ENCODE data around the gene NFASC. TPM values are rescaled to one million over a fixed set of nuclear protein-coding genes. Genes with fewer than 3 reads are reported as not detected.

NFASC gene
- total RNA-seq, 1 donor from 2014 or later, result 11.6 TPM

DNA sequence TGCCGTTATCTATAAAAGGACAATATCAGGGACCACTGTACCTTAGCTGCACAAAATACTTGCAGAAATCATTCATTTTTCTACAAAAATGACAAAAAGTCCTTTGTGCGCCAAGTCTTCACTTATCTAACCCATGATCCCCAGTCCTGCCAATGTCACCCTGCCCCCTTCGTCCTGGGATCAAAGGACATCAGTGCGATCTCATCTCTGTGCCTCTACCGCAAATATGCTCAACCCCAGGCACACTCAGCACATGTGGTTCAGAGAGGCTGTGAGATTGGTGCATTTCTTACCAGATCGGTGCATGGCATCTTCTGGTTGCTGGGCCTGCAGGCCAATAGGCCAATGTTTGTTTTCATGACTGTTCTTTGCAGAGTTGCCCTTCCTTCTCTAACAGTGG lies 72.8 kb downstream of the NFASC start:
- ATAC-seq, result no peak
- DNase-seq, result no peak
- intact Hi-C loops (cut with micrococcal nuclease), result no loop called here

DNA sequence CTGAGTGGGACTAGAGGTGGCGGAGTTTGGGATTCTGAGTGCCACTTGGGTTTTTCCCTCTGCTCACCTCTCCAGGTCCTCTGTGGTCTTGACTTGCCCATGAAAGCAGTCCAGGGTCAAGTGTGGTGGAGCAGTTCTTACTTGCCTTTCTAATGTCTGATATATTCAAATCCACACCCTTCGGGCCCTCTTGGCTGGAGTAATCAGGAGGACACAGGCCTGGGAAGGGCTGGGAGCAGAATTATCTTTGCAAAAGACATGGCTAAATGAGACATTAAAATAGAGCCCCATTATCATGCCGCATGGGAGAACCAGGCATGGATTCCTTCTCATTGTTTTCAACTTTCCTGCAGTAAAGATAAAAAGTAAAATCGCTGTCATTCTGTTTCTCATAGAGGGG lies 74.0 kb downstream of the NFASC start:
- intact Hi-C loops (cut with micrococcal nuclease), result no loop called here
- ATAC-seq, result no peak
- no peak for DNase-seq

DNA sequence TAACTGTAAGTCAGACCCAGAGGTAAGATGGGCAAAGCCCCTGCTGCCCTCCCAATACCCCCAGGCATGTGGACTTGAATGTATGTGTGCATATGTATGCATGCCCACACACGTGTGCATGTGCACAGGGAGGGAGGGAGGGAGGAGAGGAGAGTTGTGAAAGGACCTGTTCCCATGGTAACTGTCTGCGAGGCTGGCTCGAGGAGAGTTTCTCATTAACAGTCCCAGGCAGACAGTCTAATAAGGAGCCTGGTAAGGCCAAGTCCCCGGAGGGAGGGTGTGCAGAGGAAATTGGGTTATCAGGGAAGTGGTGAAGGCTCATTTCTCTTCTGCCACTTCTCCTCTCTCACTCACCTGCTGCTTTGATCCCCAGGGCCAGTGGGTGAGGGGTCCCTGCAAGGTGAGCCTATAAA lies 74.9 kb downstream of the NFASC start:
- intact Hi-C loops (cut with micrococcal nuclease), result no loop called here
- ATAC-seq, result no peak

DNA sequence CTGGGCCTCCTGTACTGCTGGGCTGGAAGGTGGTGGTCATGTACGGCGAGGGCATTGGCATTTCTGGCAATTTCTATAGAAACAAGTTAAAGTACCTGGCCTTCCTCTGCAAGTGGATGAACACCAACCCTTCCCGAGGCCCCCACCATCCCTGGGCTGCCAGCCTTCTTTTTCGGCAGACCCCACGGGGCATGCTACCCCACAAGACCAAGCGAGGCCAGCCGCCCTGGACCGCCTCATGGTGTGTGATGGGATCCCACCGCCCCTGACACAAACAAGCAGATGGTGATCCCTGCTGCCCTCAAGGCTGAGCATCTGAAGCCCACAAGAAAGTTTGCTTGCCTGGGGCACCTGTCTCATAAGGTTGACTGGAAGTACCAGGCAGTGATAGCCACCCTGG lies 76.0 kb downstream of the NFASC start:
- ATAC-seq (no peak), DNase-seq (no peak)
- intact Hi-C loops (cut with micrococcal nuclease), result no loop called here

More for the DNA sequence above, 74.9 kb downstream of the NFASC start:
- DNase-seq, result no peak

DNA sequence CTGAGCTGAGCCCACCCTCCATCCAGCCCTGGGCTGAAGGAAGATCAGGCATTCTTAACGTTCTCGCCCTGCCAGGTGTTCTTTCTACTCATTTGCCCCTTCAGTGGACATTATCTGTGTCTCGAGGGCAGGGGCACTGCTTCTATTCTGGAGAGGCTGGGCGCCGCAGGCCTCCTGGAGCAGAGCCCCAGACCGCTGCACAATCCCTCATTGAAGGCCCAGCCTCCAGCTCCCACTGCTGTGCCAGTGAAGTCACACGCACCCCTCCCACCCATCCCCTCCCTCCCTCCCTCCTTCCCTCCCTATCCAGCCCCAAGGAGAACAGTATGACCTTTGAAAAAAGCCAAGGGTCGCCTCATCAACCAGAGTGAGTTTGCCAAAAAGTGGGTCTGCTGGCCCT lies 76.7 kb downstream of the NFASC start:
- ATAC-seq, result no peak
- intact Hi-C loops (cut with micrococcal nuclease), result no loop called here
- DNase-seq, result no peak

DNA sequence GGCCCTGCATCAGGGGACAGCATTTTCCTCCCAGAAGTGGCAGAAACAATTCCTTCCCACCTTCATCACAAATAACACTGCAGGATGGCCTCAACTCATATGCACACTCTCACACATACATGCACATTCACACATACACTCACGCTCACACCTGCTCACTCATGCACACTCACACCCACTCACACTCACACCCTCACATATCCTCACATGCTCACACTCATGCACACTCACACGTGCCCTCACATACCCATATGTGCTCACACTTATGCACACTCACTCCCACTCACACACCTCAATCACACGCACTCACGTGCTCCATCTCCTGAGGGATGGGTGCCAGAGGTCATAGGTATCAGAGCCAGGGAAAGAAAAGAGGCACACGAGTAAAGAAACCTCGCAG lies 77.1 kb downstream of the NFASC start:
- intact Hi-C loops (cut with micrococcal nuclease), result no loop called here
- DNase-seq (no peak), ATAC-seq (no peak)

DNA sequence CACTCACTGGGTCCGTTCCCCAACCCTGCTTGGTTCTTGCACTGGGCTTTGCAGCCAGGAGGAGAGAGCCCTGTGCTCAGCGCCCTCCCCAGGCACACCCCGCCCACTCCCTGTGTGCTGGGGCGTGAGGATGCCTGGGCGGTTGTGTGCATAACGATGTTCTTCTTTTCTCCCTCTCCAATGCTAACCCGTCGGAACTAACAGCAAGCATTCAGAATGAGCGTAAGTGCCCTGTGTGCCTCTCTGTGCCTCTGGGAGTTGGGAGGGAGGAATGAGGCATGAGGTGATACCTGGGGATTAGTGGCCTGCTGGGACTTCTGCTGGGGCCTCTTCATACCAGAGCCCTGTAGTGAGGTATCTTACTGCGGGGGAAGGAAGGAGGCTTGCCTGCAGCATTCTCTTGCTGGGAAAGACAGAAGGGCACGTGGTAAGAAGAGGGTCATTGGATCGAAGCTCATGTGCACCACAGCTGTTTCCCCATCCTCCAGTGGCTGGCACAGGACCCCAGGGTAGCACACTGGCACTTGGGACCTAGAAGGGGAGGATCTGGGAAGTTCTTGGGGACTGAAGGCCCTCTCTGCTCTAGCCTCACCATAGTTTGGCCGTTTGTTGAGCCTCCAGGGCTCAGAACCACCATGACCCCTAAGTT lies 79.8 kb downstream of the NFASC start:
- intact Hi-C loops (cut with micrococcal nuclease), result no loop called here
- no peak for DNase-seq
- no peak for ATAC-seq

DNA sequence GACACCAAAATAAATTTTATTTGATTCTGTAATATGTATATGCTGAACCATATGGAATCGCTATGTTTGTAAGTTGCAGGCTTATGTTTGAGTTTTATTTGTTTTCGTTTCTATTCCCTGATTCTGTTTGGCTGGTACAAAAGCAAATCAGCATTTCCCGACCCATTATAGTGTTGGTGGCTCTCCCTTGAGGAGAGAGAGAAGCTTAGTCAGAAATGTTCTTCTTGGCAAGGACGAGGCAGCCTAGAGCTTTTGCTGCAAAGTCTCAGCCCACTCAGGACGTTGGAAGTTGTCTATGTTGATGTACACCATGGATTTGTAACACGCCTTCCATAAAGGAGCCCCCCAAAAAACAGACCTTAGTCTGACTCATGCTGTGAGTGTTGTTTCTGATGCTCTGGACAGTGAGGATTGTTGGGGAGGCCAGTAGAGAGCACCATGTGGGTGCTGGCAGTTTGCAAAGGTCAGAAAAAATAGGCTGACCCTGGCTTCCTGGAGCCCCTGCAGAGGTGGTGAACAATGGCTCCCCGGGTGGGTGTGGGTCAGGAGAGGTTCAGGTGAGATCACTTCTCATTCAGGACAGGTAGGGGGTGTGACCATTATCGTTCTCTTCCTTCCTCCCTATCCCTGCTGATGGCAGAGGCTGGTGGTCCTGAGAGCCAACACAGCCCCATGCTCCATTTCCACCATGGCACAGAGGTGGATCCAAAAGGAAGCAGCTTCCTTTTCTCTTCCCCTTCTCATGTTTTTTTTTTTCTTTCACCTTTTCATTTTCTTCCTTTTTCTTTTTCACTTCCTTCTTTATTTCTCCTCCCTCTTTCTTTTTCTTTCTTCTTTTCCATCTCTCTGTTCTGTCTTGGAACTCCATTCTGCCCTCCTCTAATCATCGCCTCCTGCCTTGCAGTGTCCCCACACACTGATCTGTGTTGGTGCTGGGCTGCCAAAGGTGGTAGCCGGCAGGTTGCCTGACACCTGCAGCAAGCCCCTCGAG lies 88.0 kb downstream of the NFASC start:
- ATAC-seq (peak; percentile 19), DNase-seq (no peak)
- intact Hi-C loops (cut with micrococcal nuclease), result no loop called here

DNA sequence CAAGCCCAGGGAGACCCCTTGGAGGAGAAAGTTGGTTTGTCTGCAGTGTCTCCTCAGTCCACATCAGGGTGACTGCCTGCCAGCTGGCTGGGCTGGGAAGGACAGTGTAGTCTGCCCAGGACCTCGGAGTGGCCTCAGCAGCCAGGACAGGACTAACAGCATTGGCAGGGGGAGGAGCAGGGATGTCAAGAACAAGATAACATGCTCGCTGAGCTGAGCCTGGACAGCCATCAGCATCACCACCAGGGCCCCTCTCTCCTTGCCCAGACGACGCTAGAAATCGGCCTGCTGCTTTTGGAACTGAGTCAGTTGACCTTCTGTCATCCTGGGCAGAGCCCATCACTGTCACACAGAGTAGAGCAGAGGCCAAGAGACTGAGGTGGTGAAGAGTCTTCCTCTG lies 88.7 kb downstream of the NFASC start:
- intact Hi-C loops (cut with micrococcal nuclease), result no loop called here
- ATAC-seq (peak; percentile 94), DNase-seq (peak; percentile 84)

DNA sequence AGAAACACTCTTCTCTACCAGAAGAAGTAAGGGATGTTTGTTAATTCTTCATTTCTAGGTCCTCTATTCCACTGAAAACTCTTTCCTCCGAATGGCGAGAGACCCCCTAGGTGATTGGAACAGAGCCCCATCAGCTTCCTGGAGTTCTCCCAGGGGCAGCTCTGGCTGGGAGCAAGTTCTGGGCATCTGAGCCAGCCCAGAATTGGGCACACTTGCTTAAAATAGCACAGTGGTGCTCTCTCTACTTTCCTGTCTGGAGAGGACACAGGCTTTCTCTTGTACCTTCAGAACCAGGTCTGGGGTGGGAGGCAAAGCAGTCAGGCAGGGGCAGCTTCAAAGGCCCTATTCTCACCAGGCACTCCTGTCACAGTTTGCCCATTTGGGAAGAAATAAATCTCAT lies 89.2 kb downstream of the NFASC start:
- ATAC-seq (peak; percentile 79), DNase-seq (no peak)
- intact Hi-C loops (cut with micrococcal nuclease), result no loop called here

DNA sequence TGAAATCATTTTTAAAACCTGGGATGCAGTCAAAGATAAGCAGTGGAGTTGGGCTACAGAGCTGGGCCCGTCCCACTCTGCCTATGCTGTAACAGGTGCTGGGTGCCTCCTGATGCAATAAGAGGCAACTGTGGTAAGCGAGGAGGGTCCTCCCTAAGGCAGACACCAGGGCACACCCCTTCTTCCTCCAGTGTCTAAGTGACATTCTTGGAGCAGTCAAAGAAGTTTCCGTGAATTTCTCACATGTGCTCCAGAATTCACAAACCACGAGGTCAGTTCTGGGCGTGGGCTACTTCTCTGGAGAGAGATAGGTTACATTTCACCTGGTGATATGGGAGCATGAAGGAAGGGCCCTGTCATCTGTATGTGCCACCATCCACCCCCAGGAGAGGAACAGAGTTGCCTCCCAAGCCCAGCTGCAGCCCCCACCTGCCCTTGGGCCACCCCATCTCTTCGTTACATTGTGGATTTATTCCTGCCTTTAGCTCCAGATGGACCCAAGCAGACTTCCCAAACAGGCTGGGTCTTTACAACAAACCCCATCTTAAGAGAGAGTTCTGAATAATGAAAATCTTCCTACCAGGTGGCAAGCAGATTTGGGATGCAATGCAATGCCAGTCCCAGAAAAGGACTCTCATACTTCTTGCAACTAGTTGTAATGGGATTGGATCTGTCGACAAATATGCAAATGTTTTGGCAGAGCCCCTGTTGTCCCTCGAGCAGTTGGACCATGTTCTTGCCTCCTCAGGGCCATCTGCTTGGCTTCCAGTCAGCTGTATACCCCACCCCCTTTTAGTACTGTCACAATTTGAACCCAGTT lies 89.9 kb downstream of the NFASC start:
- ATAC-seq (no peak), DNase-seq (no peak)
- intact Hi-C loops (cut with micrococcal nuclease), result no loop called here

DNA sequence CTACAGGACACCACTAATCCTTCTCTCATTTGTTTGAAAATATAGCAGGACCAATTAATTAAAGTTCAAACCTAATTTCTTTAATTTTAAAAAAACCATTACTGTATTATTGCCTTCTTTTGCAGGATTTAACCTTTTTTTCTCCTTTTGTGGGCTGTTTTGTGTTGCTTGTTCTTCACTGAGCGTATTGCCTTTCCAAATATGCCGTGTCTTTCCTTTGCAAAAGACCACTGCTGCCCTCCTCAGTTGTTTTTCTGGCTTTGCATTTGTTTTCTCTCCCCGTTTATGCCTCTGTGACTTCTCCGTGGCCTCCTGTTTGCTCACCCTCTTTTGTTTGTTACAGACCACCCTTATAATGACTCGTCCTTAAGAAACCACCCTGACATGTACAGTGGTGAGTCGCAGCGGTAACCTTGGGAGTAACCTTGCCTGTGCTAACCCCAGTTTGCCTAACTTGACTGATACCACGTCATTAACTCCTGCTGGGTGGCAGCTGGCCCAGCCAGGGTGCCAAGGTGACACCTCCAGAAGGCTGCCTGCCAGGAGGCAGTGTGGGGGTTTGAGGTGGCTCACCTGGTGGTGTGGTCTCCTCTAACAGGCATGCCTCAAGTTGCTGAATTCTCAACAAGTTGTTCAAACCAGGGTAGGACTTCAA lies 91.2 kb downstream of the NFASC start:
- intact Hi-C loops (cut with micrococcal nuclease), result no loop called here

DNA sequence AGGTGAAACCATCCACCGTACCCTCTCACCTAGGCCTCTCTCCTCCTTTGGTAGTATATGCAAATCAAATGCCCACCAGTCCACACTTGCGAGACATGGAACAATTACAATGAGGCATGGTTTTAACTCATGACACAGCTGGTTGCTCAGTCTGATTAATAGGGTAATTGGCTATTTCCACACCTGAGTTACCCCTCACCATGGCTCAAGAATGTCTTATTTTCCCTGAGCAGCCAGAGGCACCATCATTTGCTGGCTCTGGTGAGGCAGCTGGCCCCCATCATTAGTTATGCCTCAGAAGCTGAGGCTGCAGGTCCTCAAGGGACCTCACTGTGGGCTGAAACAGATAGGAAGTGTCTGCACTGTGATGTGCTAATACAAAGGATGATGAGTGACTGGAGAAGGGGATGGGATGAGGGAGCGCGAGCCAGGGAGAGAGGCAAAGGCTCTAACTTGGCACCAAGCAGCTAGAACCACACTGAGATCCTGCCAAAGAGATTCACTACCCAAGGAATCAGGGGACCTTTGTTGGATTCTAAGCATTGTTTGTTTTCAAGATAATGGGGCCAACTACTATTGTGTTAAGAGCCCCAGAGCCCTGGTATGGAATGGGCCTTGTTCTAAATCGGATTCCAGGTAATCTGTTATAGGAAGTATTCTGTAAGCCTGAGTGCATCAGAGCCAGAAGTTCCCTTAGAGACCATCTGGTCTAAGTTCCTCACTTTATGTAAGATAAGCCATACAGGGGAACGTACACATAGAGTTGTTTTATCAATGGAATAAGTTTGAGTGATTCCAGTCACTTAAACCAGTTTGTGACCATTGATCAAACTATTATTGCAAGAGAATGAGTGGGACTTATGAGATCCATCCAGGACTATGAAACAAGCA lies 92.3 kb downstream of the NFASC start:
- no peak for DNase-seq
- intact Hi-C loops (cut with micrococcal nuclease), result no loop called here
- no peak for ATAC-seq

More for the DNA sequence above, 91.2 kb downstream of the NFASC start:
- ATAC-seq (peak; percentile 23), DNase-seq (peak; percentile 57)

DNA sequence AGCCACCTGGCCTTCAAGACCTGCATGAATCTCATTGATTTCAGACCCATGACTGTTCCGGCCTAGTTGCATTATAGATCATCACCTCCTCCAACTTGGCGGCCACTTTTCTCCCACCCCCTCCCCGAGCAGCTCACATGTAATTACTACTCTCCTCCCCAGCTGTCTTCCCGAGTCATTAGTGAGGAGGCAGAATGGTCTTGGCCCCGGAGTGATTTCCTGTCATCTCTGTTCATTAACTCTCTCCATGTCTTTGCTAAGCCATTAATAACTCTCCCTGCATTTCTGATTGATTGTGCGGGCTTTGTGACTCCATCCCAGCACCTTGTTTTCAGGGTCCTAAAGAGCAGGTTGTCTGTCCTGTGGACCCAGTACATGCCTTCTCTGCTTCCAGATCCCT lies 96.8 kb downstream of the NFASC start:
- no peak for ATAC-seq
- intact Hi-C loops (cut with micrococcal nuclease), result no loop called here
- no peak for DNase-seq

DNA sequence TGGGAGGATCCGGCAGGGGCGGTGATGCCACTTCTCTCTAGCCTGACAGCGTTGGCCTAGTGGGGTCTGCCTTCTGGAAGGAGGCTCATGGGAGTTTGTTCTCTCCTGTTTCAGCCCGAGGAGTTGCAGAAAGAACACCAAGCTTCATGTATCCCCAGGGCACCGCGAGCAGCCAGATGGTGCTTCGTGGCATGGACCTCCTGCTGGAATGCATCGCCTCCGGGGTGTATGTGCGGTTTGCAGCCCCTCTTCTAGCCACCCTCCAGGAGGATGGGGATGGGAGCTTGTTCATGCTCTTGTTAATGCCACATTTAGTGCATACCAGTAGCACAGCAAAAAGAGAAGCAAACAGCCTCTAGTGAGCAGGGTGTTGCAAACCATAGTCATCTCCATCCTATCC lies 97.5 kb downstream of the NFASC start:
- no peak for DNase-seq
- intact Hi-C loops (cut with micrococcal nuclease), result no loop called here
- no peak for ATAC-seq

DNA sequence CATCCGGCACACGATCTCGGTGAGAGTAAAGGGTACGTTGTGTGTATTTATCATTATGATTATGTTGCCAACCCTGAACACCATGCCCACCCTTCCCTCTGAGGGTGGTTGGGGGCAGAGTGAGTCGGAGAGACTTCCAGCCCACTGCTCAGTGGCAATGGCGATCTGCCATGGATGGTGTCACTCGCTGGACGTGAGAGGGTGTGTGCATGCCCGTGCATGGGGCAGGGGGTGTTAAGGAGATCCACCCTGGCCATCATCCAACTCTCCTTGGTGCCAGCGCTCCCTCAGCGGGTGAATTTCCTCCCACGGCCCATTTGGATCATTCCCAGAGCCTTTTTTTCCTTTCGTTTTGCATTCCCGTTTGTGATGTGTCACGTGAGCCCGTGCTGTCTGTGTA lies 98.3 kb downstream of the NFASC start:
- ATAC-seq, result no peak
- intact Hi-C loops (cut with micrococcal nuclease), result no loop called here
- no peak for DNase-seq

DNA sequence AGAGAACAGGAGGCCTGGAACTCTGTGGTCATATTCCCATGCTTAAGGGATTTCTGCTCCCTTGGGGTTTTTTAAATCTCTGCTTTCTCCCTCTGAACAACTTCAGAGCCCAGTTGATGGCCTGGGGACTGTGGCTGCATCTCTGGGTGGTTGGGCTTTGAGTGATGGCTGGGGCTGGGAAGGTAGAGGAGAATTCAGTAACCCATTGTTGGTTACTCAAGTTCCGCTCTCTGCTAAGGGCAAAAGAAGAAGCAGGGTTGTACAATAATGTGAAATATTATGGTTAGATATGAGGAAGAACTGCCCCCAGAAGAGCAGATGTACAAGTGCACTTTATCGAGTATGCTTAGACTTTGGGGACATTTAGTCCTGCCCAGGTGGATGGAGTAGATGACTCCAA lies 100.3 kb downstream of the NFASC start:
- ATAC-seq (no peak), DNase-seq (no peak)
- intact Hi-C loops (cut with micrococcal nuclease), result no loop called here

Data from left ventricle myocardium superior (tissue), 1 donor.